ENCODE measurements around the gene COL4A2.

COL4A2 gene

DNA sequence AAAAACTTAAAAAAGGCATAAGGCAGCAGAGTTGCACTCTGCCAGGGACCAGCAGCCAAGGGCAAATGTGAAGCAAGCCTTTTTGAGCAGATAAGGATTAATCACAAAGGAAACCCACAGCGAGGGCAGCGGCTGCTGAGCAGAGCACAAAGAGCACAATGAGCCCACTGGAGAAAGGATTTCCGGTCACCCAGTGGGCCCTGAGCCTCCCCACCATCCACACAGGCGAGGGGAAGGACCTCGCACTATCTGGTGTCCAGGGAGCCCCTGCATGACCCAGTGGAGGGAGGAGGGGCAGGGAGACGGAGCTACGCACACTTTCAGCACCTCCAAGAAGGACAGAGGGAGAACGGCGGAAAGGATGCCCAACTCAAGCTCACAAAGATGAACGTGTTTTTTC, 40.1 kb upstream of the COL4A2 start:
- no peak for DNase-seq
- Mint-ChIP-seq H3K9me3 (no peaks in the 10 kb centered on the region), H3K4me1 (ENCODE audit: low read depth) (no peaks in the 10 kb centered on the region), H3K4me3 (no peak overlapping the region), H3K36me3 (ENCODE audit: low read depth) (no peaks in the 10 kb centered on the region), H3K27ac (no peak overlapping the region), H3K27me3 (peaks cover 35% of the 10 kb centered on the region)

GRCh38 chr13:110268061-110268460, 39.0 kb upstream of the COL4A2 start:
- Mint-ChIP-seq H3K36me3 (ENCODE audit: low read depth) (no peaks in the 10 kb centered on the region), H3K27ac (no peak overlapping the region), H3K4me1 (ENCODE audit: low read depth) (no peaks in the 10 kb centered on the region), H3K27me3 (peaks cover 27% of the 10 kb centered on the region), H3K4me3 (no peak overlapping the region), H3K9me3 (no peaks in the 10 kb centered on the region)
- no peak for DNase-seq

- H3K4me3 Mint-ChIP-seq = no peak overlapping the region
- H3K27me3 Mint-ChIP-seq = peaks cover 26% of the 10 kb centered on the region
- DNase-seq = no peak
- no peaks in the 10 kb centered on the region for H3K36me3 Mint-ChIP-seq (ENCODE audit: low read depth)
- H3K4me1 Mint-ChIP-seq (ENCODE audit: low read depth) = no peaks in the 10 kb centered on the region
- no peaks in the 10 kb centered on the region for H3K9me3 Mint-ChIP-seq
- H3K27ac Mint-ChIP-seq = no peak overlapping the region
Observed at GRCh38 chr13:110268576-110269185, 38.4 kb upstream of the COL4A2 start.

DNA sequence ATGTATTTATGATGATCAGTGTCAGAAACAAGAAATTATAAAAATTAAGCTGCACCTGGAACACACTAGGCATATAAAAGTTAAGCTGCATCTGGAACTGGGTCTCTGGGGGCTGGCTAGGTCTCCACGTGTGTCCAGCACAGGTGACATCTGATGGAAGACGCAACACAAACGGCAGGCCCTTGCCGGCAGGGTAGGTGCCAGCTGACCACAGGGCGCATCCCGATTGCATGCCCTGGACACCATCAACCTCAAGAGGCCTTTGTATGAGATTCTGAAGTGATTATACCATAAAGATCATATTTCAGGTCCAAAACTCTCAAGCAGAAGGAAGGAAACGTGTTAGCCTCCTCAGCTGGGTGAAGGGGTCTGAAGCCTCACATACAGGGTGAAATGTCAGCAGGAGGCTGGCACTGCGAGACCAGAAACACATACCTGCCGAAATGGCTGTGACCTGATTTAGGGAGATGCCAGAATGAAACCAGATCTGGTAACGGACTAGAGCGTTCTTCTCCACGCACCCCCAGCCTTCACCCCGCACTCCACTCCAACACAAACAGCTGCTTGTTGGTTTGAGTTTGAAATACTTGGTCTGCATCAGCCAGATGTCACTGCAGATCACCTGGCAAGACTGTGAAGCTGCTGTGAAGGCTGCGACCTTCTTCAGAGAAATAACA, 37.4 kb upstream of the COL4A2 start:
- Mint-ChIP-seq H3K4me3 (no peak overlapping the region), H3K9me3 (no peaks in the 10 kb centered on the region), H3K27ac (no peak overlapping the region), H3K4me1 (ENCODE audit: low read depth) (no peaks in the 10 kb centered on the region), H3K36me3 (ENCODE audit: low read depth) (no peaks in the 10 kb centered on the region), H3K27me3 (peaks cover 23% of the 10 kb centered on the region)
- no peak for DNase-seq

GRCh38 chr13:110270507-110270906, 36.6 kb upstream of the COL4A2 start:
- DNase-seq = no peak
- no peaks in the 10 kb centered on the region for H3K9me3 Mint-ChIP-seq
- no peak overlapping the region for H3K27ac Mint-ChIP-seq
- peaks cover 16% of the 10 kb centered on the region for H3K27me3 Mint-ChIP-seq
- no peak overlapping the region for H3K4me3 Mint-ChIP-seq
- H3K36me3 Mint-ChIP-seq (ENCODE audit: low read depth) = no peaks in the 10 kb centered on the region
- H3K4me1 Mint-ChIP-seq (ENCODE audit: low read depth) = no peaks in the 10 kb centered on the region

DNA sequence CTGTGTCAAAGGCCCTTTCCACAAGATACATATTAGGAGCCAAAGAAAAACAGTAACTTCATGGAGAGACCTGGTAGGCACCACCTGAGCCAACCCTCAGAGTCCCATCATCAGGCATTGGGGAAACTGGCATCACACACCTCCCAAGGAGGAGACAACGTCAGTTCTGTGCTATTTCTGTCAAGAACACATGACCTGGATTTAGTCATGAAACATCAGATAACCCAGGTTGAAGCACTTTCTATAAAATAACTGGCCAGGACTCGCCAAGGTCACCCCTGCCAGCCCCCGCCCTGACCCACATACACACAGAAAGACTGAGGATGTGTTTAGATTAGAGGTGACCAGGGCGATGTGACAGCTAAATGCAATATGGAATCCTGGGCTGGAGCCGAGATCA, 35.8 kb upstream of the COL4A2 start:
- no peak overlapping the region for H3K27ac Mint-ChIP-seq
- H3K27me3 Mint-ChIP-seq = peaks cover 15% of the 10 kb centered on the region
- no peak for DNase-seq
- no peaks in the 10 kb centered on the region for H3K4me1 Mint-ChIP-seq (ENCODE audit: low read depth)
- H3K9me3 Mint-ChIP-seq = no peaks in the 10 kb centered on the region
- no peaks in the 10 kb centered on the region for H3K36me3 Mint-ChIP-seq (ENCODE audit: low read depth)
- no peak overlapping the region for H3K4me3 Mint-ChIP-seq

DNA sequence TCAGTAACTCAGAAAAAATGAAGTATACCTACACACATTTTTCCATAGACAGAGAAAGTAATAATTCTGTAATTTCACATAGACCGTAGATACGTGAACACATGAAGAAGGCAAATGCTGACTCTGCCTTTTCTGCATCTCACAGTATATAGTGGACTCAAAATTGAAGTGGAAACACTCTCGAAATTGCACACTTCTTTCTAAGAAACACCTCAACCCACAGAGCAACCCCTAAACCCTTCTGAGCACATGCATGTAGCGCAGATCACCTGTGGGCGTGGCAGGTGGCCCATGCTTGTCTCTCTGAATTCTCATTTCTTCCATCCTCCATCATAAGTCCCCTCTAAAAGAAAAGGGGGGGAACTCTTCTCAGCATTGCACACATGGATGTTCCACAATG, 34.9 kb upstream of the COL4A2 start:
- H3K4me3 Mint-ChIP-seq = no peak overlapping the region

GRCh38 chr13:110272651-110273050, 34.4 kb upstream of the COL4A2 start:
- Mint-ChIP-seq H3K9me3 (no peaks in the 10 kb centered on the region), H3K27me3 (peaks cover 12% of the 10 kb centered on the region), H3K4me1 (ENCODE audit: low read depth) (no peaks in the 10 kb centered on the region)

More for the DNA sequence above, 34.9 kb upstream of the COL4A2 start:
- Mint-ChIP-seq H3K4me1 (ENCODE audit: low read depth) (no peaks in the 10 kb centered on the region), H3K27me3 (peaks cover 12% of the 10 kb centered on the region), H3K9me3 (no peaks in the 10 kb centered on the region), H3K27ac (no peak overlapping the region), H3K36me3 (ENCODE audit: low read depth) (no peaks in the 10 kb centered on the region)
- no peak for DNase-seq

DNA sequence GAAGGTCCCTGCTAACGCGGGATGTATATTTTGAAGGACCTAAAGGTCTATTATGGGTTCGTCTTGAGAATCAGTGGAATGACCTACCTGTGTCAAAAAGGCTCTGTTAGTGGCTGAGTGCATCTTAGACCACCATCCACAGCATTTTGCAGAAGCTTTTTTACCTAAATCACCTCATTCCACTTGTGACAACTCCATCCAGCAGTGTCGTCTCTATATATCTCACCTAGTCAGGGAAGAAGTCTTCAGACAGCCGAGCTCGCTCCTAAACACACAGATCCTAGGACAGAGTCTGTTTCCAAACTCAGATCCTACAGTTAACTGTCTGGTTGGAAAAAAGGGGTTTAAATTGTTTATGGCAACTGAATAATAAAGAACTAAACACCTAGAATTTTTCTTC, 33.8 kb upstream of the COL4A2 start:
- no peak overlapping the region for H3K27ac Mint-ChIP-seq
- no peak for DNase-seq
- H3K27me3 Mint-ChIP-seq = peaks cover 12% of the 10 kb centered on the region
- no peaks in the 10 kb centered on the region for H3K36me3 Mint-ChIP-seq (ENCODE audit: low read depth)
- H3K9me3 Mint-ChIP-seq = no peaks in the 10 kb centered on the region
- no peaks in the 10 kb centered on the region for H3K4me1 Mint-ChIP-seq (ENCODE audit: low read depth)
- no peak overlapping the region for H3K4me3 Mint-ChIP-seq

More at GRCh38 chr13:110272651-110273050, 34.4 kb upstream of the COL4A2 start:
- DNase-seq = no peak
- no peak overlapping the region for H3K27ac Mint-ChIP-seq
- H3K4me3 Mint-ChIP-seq = no peak overlapping the region
- H3K36me3 Mint-ChIP-seq (ENCODE audit: low read depth) = no peaks in the 10 kb centered on the region

DNA sequence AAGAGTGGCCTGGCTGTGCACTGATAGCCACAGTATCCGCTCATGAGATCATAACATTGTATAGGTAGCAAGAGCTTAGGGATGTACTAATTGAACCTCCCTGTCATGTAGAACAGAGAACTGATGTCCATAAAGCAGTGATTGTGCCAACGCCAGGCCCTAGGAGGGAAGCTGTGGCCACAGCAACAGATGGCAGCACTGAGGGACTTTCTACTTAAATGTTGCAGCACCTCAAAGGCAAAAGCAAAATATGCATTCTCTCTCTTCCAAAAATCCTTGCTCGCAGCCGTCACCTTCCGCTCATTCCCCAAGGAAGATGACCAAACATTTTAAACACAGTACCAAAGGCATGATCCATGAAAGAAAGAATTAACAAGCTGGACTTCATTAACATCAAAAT, 32.4 kb upstream of the COL4A2 start:
- Mint-ChIP-seq H3K9me3 (no peaks in the 10 kb centered on the region), H3K36me3 (ENCODE audit: low read depth) (no peaks in the 10 kb centered on the region), H3K27me3 (peaks cover 18% of the 10 kb centered on the region), H3K27ac (no peak overlapping the region), H3K4me1 (ENCODE audit: low read depth) (no peaks in the 10 kb centered on the region), H3K4me3 (no peak overlapping the region)
- no peak for DNase-seq

DNA sequence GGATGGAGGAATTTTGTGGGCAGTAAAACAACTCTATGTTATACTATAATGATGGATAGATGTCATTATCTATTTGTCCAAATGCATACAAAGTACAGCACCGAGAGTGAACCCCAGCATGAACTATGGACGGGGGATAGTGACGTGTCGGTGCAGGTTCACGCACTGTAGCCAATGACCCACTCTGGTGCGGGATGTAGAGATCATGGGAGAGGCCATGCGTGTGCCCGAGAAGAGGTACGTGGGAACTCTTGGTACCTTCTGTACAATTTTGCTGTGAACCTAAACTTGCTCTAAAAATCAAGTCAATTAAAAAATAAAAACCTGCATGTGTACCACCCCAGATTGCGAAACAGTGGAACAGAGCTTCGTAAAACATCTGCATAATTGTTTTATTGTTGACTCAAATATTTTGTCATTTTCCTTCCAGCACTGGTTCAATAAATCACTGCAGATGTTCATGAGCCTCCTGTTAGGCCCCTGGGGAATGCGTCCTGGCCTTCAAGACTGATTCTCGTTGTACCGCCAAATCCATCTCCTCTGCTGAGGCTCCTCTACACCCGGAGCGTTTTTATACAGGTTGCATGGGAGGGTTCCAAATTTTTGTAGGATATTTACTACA, 31.0 kb upstream of the COL4A2 start:
- no peak for DNase-seq
- H3K9me3 Mint-ChIP-seq = no peaks in the 10 kb centered on the region
- no peak overlapping the region for H3K4me3 Mint-ChIP-seq
- H3K27ac Mint-ChIP-seq = no peak overlapping the region
- H3K27me3 Mint-ChIP-seq = peaks cover 21% of the 10 kb centered on the region
- H3K4me1 Mint-ChIP-seq (ENCODE audit: low read depth) = peaks cover 5% of the 10 kb centered on the region
- H3K36me3 Mint-ChIP-seq (ENCODE audit: low read depth) = no peaks in the 10 kb centered on the region

DNA sequence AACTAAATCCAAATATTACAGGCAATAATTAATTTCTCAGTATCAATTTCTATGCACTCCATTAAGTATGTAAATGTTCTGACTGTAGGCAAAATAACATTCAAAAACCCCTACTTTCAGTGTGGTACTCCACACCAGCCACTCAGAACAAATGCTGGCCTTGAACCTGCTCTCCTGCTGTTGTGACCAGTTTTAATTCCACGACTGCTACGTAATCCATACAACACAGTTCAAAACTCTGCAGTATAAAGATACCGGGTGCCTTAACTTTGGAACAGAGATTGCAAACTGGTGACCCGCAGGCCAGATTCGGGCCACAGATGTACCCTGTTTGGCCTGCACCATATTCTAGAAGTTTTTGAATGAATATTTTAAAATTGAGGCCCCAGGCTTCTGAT, 30.5 kb upstream of the COL4A2 start:
- H3K27me3 Mint-ChIP-seq = peaks cover 20% of the 10 kb centered on the region
- H3K4me3 Mint-ChIP-seq = no peak overlapping the region
- H3K4me1 Mint-ChIP-seq (ENCODE audit: low read depth) = peaks cover 5% of the 10 kb centered on the region
- H3K9me3 Mint-ChIP-seq = no peaks in the 10 kb centered on the region
- DNase-seq = no peak
- H3K27ac Mint-ChIP-seq = no peak overlapping the region
- no peaks in the 10 kb centered on the region for H3K36me3 Mint-ChIP-seq (ENCODE audit: low read depth)

GRCh38 chr13:110277357-110277975, 29.6 kb upstream of the COL4A2 start:
- Mint-ChIP-seq H3K4me3 (no peak overlapping the region), H3K4me1 (ENCODE audit: low read depth) (peaks cover 5% of the 10 kb centered on the region), H3K27ac (no peak overlapping the region), H3K27me3 (peaks cover 25% of the 10 kb centered on the region), H3K36me3 (ENCODE audit: low read depth) (no peaks in the 10 kb centered on the region), H3K9me3 (no peaks in the 10 kb centered on the region)
- no peak for DNase-seq

- H3K4me1 Mint-ChIP-seq (ENCODE audit: low read depth) = peaks cover 5% of the 10 kb centered on the region
Observed at GRCh38 chr13:110278859-110279258, 28.2 kb upstream of the COL4A2 start.

DNA sequence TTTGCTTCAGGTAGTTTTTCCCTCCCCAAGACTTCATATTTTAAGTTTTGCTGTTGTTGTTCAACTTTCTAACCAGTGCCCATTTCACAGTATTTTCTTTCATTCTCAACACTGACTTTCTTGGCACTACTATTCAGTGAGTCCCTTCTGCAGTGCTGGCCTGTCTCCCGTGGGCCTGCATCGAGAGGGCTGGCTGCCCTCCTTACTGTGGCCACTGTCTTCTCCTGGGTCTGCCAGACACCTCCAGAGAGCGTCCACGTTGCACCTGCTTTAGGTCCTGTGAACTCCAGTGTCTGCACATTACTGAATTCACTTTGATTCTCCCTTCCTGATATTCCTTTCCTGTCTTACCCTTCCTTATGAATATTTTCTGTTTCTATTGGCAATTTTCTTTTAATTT, 27.4 kb upstream of the COL4A2 start:
- peaks cover 41% of the 10 kb centered on the region for H3K27me3 Mint-ChIP-seq
- no peaks in the 10 kb centered on the region for H3K36me3 Mint-ChIP-seq (ENCODE audit: low read depth)
- peaks cover 5% of the 10 kb centered on the region for H3K4me1 Mint-ChIP-seq (ENCODE audit: low read depth)
- DNase-seq = no peak
- H3K4me3 Mint-ChIP-seq = no peak overlapping the region
- no peaks in the 10 kb centered on the region for H3K9me3 Mint-ChIP-seq
- no peak overlapping the region for H3K27ac Mint-ChIP-seq

More at GRCh38 chr13:110278859-110279258, 28.2 kb upstream of the COL4A2 start:
- no peak overlapping the region for H3K4me3 Mint-ChIP-seq
- H3K36me3 Mint-ChIP-seq (ENCODE audit: low read depth) = no peaks in the 10 kb centered on the region
- DNase-seq = no peak
- H3K9me3 Mint-ChIP-seq = no peaks in the 10 kb centered on the region
- peaks cover 37% of the 10 kb centered on the region for H3K27me3 Mint-ChIP-seq
- no peak overlapping the region for H3K27ac Mint-ChIP-seq
